A549 (cell line): Measurements from ENCODE around the gene SLC17A5. TPM values are rescaled to one million over a fixed set of nuclear protein-coding genes. Genes with fewer than 3 reads are reported as not detected.
A peak's percentile ranks its signal among the peaks of the same experiment; 100 is the strongest.
"Not testable (repeated sequence)": the region's sequence is repeated elsewhere in the genome, so short reads cannot be mapped to it uniquely, and the experiment has no call there.

Experiments used
- ATAC-seq, 2 experiments: fragments of 200-7000 bp in 1 of 2; fragments of >200 bp in 1 of 2; cut with Nextera tagmentation in 1 of 2; cut with Tn5 transposase in 1 of 2; 3 replicates each; pipeline versions ENCODE4 v1.8.0 to v1.9.1; 2018 to 2020; ENCODE audit warnings: mild to moderate bottlenecking in 1 of 2, moderate library complexity in 1 of 2
- CTCF ChIA-PET: fragments of 300-600 bp; sonication (Branson Sonifier 250); formaldehyde crosslinking; extraction: SDS; loops from one replicate; lab custom pipeline; 2021; ENCODE audit warnings: antibody characterized with exemption, inconsistent platforms; lab: Yijun Ruan, JAX
- POLR2A ChIA-PET: fragments of 350-600 bp; formaldehyde crosslinking; extraction: SDS; loops from one replicate; lab custom pipeline; 2021; ENCODE audit warnings: antibody characterized with exemption, inconsistent platforms; lab: Yijun Ruan, JAX
- DNase-seq, 2 experiments: peaks; one replicate each; pipeline versions ENCODE4 v3.0.0 to v3.0.0-alpha.2; 2011 to 2016; ENCODE audit warnings: low read depth in 1 of 2, low spot score in 1 of 2
- FAIRE-seq: peaks from 2 replicates; lab custom pipeline; 2011; peaks lifted over from hg19 to GRCh38; lab: Jason Lieb, UNC
- H3K27ac ChIP-seq, 2 experiments: fragments of >200 bp; sonication (Bioruptor Twin); formaldehyde crosslinking; 3 replicates each; pipeline ENCODE4 v1.5.1; 2016 to 2017
- H3K4me1 ChIP-seq: fragments of >200 bp; sonication (Bioruptor Twin); formaldehyde crosslinking; 3 replicates; pipeline ENCODE4 v1.6.1; 2016
- H3K4me2 ChIP-seq: fragments of >200 bp; sonication (Bioruptor Twin); formaldehyde crosslinking; 3 replicates; pipeline ENCODE4 v1.6.1; 2016
- H3K4me3 ChIP-seq: fragments of >200 bp; sonication (Bioruptor Twin); formaldehyde crosslinking; 3 replicates; pipeline ENCODE4 v1.5.1; 2016
- H3K9me3 ChIP-seq: fragments of >200 bp; sonication (Bioruptor Twin); formaldehyde crosslinking; 3 replicates; pipeline ENCODE4 v1.6.1; 2016
- ATOH8 ChIP-seq: fragments of 250-450 bp; sonication (Bioruptor Pico); IDR thresholded peaks from 2 replicates; pipeline ENCODE4 v1.5.0; 2020; ENCODE audit warnings: low read depth, mild to moderate bottlenecking, moderate library complexity
- CTCF ChIP-seq: fragments of >200 bp; sonication (Bioruptor Twin); formaldehyde crosslinking; IDR thresholded peaks from 3 replicates; pipeline ENCODE4 v1.5.1; 2016
- E2F6 ChIP-seq: IDR thresholded peaks from 2 replicates; pipeline ENCODE4 v1.6.1; 2012; ENCODE audit warnings: low read depth, borderline replicate concordance
- EHF ChIP-seq: fragments of 250-450 bp; sonication (Bioruptor Pico); IDR thresholded peaks from 2 replicates; pipeline ENCODE4 v1.5.0; 2020; ENCODE audit warnings: mild to moderate bottlenecking
- ESRRA ChIP-seq: fragments of 150-350 bp; IDR thresholded peaks from 2 replicates; pipeline ENCODE4 v1.6.1; 2014; ENCODE audit warnings: mild to moderate bottlenecking, low read length, borderline replicate concordance
- FOSB ChIP-seq: fragments of 250-450 bp; sonication (Bioruptor Pico); IDR thresholded peaks from 2 replicates; pipeline ENCODE4 v1.5.0; 2020; ENCODE audit warnings: mild to moderate bottlenecking, moderate library complexity
- FOSL2 ChIP-seq, 2 experiments: fragments of 450-650 bp in 1 of 2; fragments of >200 bp in 1 of 2; sonication (Bioruptor Twin) in 1 of 2; formaldehyde crosslinking; IDR thresholded peaks; 2 replicates each; pipeline versions ENCODE4 v1.5.0 to v1.6.1; 2016 to 2020; ENCODE audit warnings: mild to moderate bottlenecking in 1 of 2, moderate library complexity in 1 of 2
- HOXB13 ChIP-seq: fragments of 250-450 bp; sonication (Bioruptor Pico); IDR thresholded peaks from 2 replicates; pipeline ENCODE4 v1.5.0; 2020; ENCODE audit warnings: low read depth, mild to moderate bottlenecking, moderate library complexity
- KDM5A ChIP-seq: fragments of 200-600 bp; sonication (generic); IDR thresholded peaks from 2 replicates; pipeline ENCODE4 v1.6.1; 2016; ENCODE audit warnings: antibody characterized with exemption, mild to moderate bottlenecking
- MYC ChIP-seq: IDR thresholded peaks from 2 replicates; pipeline ENCODE4 v1.6.1; 2012; ENCODE audit warnings: mild to moderate bottlenecking, inconsistent platforms, low read length, improper control_type of control experiment, borderline replicate concordance
- NFE2L2 ChIP-seq: fragments of 150-350 bp; conservative IDR thresholded peaks from 2 replicates; pipeline ENCODE4 v1.6.1; 2014; ENCODE audit warnings: low read length
- NR3C1 ChIP-seq: fragments of >200 bp; sonication (Bioruptor Twin); formaldehyde crosslinking; IDR thresholded peaks from 3 replicates; pipeline ENCODE4 v1.6.1; 2017
- POLR2A ChIP-seq: IDR thresholded peaks from 2 replicates; pipeline ENCODE4 v1.6.1; 2012; ENCODE audit warnings: mild to moderate bottlenecking, low read length
- SMC3 ChIP-seq: fragments of >200 bp; sonication (Bioruptor Twin); formaldehyde crosslinking; IDR thresholded peaks from 3 replicates; pipeline ENCODE4 v1.6.1; 2018; ENCODE audit warnings: inconsistent platforms
- SREBF2 ChIP-seq: fragments of 450-650 bp; IDR thresholded peaks from 2 replicates; pipeline ENCODE4 v1.6.1; 2014; ENCODE audit warnings: mild to moderate bottlenecking, moderate library complexity
- ZC3H11A ChIP-seq: fragments of 450-650 bp; IDR thresholded peaks from 2 replicates; pipeline ENCODE4 v1.6.1; 2014; ENCODE audit warnings: antibody characterized with exemption, mild to moderate bottlenecking
- ZFP36 ChIP-seq: fragments of 450-650 bp; IDR thresholded peaks from 2 replicates; pipeline ENCODE4 v1.6.1; 2014; ENCODE audit warnings: borderline replicate concordance; ENCODE audit not compliant: partially characterized antibody
- WGBS: methylation state at CpG from one replicate; pipeline ENCODE4 v1.1.6; 2017; ENCODE audit errors: missing lambda C conversion rate; 5-methylcytosine and 5-hydroxymethylcytosine counted together
- polyA plus RNA-seq, 4 experiments: library from polyadenylated mRNA; depleted of rRNA in 3 of 4; stranded (reverse); fragments of >200 nt; fragmentation: RNase III in 1 of 4; extraction: RNeasy Plus Mini Kit Qiagen cat#74134 plus additional on column Dnase treatment in 1 of 4; gene quantifications; 2 replicates in 3 of 4; 3 replicates in 1 of 4; pipeline ENCODE4 v1.2.3, GENCODE V29; 2011 to 2017

The SLC17A5 gene
- polyA plus RNA-seq, 2 of the 4 experiments (the other 2 are of a cell fraction), result 10.0 to 10.6 TPM

GRCh38 chr6:73630401-73630800, 23.4 kb downstream of the SLC17A5 start:
- no peak for DNase-seq
- ATAC-seq, result no peak
- 71% methylated on average over 4 of the region's 4 CpGs for WGBS
- Histone ChIP-seq H3K9me3 (no peaks in the 10 kb centered on the region), H3K4me3 (no peak overlapping the region), H3K4me2 (no peak overlapping the region), H3K4me1 (no peaks in the 10 kb centered on the region), H3K27ac (no peak overlapping the region)
- TF ChIP-seq FOSL2 (IDR thresholded peaks at IDR 0.05), result no peak
- TF ChIP-seq FOSL2 (CRISPR knock-in tag; IDR thresholded peaks at IDR 0.05), result no peak
- TF ChIP-seq EHF (CRISPR knock-in tag), result no peak
- no peak for TF ChIP-seq ESRRA
- no peak for TF ChIP-seq ATOH8 (CRISPR knock-in tag)
- no peak for TF ChIP-seq E2F6
- FAIRE-seq, result no peak
- ChIA-PET CTCF (interaction anchor here (1.5 to 2.7 kb wide), 2 partner anchors 19 to 23 kb away, joined by 7 to 10 read pairs; partner anchors contain the start of gene SLC17A5), POLR2A (interaction anchor here (0.8 kb wide), 1 partner anchor 164 kb away, joined by 3 read pairs; no protein-coding TSS in a partner anchor)

GRCh38 chr6:73624896-73625295, 28.9 kb downstream of the SLC17A5 start:
- Histone ChIP-seq H3K9me3 (no peaks in the 10 kb centered on the region), H3K4me1 (no peaks in the 10 kb centered on the region), H3K4me3 (no peak overlapping the region), H3K4me2 (no peak overlapping the region), H3K27ac (no peak overlapping the region)
- TF ChIP-seq MYC (no peak), KDM5A (no peak), ZFP36 (no peak), FOSB (CRISPR knock-in tag) (no peak), CTCF (no peak), SREBF2 (no peak), FOSL2 (IDR thresholded peaks at IDR 0.05) (no peak), FOSL2 (CRISPR knock-in tag; IDR thresholded peaks at IDR 0.05) (no peak), NR3C1 (no peak), HOXB13 (no peak), ZC3H11A (no peak), NFE2L2 (no peak), POLR2A (no peak), SMC3 (no peak)
- FAIRE-seq (no peak), DNase-seq (no peak), ATAC-seq (no peak)
- WGBS, result 90% methylated on average over 4 of the region's 4 CpGs
- ChIA-PET POLR2A (no interaction called here), CTCF (interaction anchor here (0.6 kb wide), 1 partner anchor 76 kb away, joined by 3 read pairs; no protein-coding TSS in a partner anchor)

GRCh38 chr6:73623480-73623879, 30.3 kb downstream of the SLC17A5 start:
- CTCF ChIA-PET, result interaction anchor here (1.2 kb wide), 1 partner anchor 13 kb away, joined by 4 read pairs; no protein-coding TSS in a partner anchor
- H3K4me1 ChIP-seq, POLR2A ChIA-PET, DNase-seq, H3K9me3 ChIP-seq, H3K4me3 ChIP-seq, FAIRE-seq, H3K27ac ChIP-seq, H3K4me2 ChIP-seq, ATAC-seq: not testable (repeated sequence)
- peak; percentile 26; the same call in 1 of the 2 replicates for TF ChIP-seq ZC3H11A
- 88% methylated on average over 8 of the region's 8 CpGs for WGBS

GRCh38 chr6:73618082-73618481, 35.7 kb downstream of the SLC17A5 start:
- ATAC-seq, H3K27ac ChIP-seq, H3K4me3 ChIP-seq, H3K4me1 ChIP-seq, DNase-seq, CTCF ChIA-PET, H3K9me3 ChIP-seq, FAIRE-seq, POLR2A ChIA-PET, H3K4me2 ChIP-seq: not testable (repeated sequence)
- WGBS, result 83% methylated on average over 8 of the region's 8 CpGs
